AG04449 (cell line): ENCODE results near the gene DHCR7.

Source experiments
- CTCF ChIA-PET: fragments of 350-600 bp; formaldehyde crosslinking; extraction: SDS; loops from one replicate; lab custom pipeline; 2021; ENCODE audit warnings: antibody characterized with exemption; lab: Yijun Ruan, JAX
- POLR2A ChIA-PET: fragments of 400-600, 350-600 bp; formaldehyde crosslinking; extraction: SDS; loops from one replicate; lab custom pipeline; 2020; ENCODE audit warnings: antibody characterized with exemption, inconsistent platforms; lab: Yijun Ruan, JAX
- DNase-seq: peaks from one replicate; pipeline ENCODE4 v3.0.0-alpha.2; 2010; ENCODE audit warnings: low read depth, low spot score
- H3K4me3 ChIP-seq: 2 replicates; pipeline ENCODE4 v1.5.1; 2011; ENCODE audit warnings: low read depth, mild to moderate bottlenecking, control low read depth, low read length
- CTCF ChIP-seq: IDR thresholded peaks from one replicate; pipeline ENCODE4 v1.5.1; 2011; ENCODE audit warnings: mild to moderate bottlenecking, moderate library complexity, low read length, control low read depth, inconsistent platforms; ENCODE audit not compliant: insufficient read depth; ENCODE audit errors: missing control alignments

Gene DHCR7

GRCh38 chr11:71407356-71407755, 40.8 kb downstream of the DHCR7 start:
- DNase-seq: no peak
- ChIA-PET POLR2A (no interaction called here), CTCF (no interaction called here)
- TF ChIP-seq CTCF: no peak
- H3K4me3 ChIP-seq: no peak overlapping the region

- no peak for DNase-seq
- ChIA-PET POLR2A (no interaction called here), CTCF (no interaction called here)
- no peak for TF ChIP-seq CTCF
- no peak overlapping the region for H3K4me3 ChIP-seq
Measured at GRCh38 chr11:71406681-71407080, 41.5 kb downstream of the DHCR7 start.

GRCh38 chr11:71404209-71404608, 44.0 kb downstream of the DHCR7 start:
- CTCF ChIA-PET: no interaction called here
- no peak for TF ChIP-seq CTCF
- POLR2A ChIA-PET: no interaction called here
- no peak overlapping the region for H3K4me3 ChIP-seq
- DNase-seq: no peak

- POLR2A ChIA-PET: no interaction called here
- CTCF ChIA-PET: no interaction called here
- no peak overlapping the region for H3K4me3 ChIP-seq
- DNase-seq: no peak
- no peak for TF ChIP-seq CTCF
Measured at GRCh38 chr11:71402878-71403277, 45.3 kb downstream of the DHCR7 start.

- no peak overlapping the region for H3K4me3 ChIP-seq
- no peak for TF ChIP-seq CTCF
- ChIA-PET POLR2A (no interaction called here), CTCF (no interaction called here)
- no peak for DNase-seq
Measured at GRCh38 chr11:71400216-71400615, 48.0 kb downstream of the DHCR7 start.

- TF ChIP-seq CTCF: no peak
- POLR2A ChIA-PET: no interaction called here
- no peak overlapping the region for H3K4me3 ChIP-seq
- CTCF ChIA-PET: no interaction called here
- no peak for DNase-seq
Measured at GRCh38 chr11:71399341-71399740, 48.9 kb downstream of the DHCR7 start.

GRCh38 chr11:71397961-71398360, 50.2 kb downstream of the DHCR7 start:
- DNase-seq: no peak
- TF ChIP-seq CTCF: no peak
- POLR2A ChIA-PET: no interaction called here
- CTCF ChIA-PET: no interaction called here
- H3K4me3 ChIP-seq: no peak overlapping the region
